ENCODE measurements around the gene SPRYD3. TPM values are rescaled to one million over a fixed set of nuclear protein-coding genes. Genes with fewer than 3 reads are reported as not detected.

Gene SPRYD3
- polyA plus RNA-seq, 10 donors: 15.9 to 22.3 (median 18.3) TPM

DNA sequence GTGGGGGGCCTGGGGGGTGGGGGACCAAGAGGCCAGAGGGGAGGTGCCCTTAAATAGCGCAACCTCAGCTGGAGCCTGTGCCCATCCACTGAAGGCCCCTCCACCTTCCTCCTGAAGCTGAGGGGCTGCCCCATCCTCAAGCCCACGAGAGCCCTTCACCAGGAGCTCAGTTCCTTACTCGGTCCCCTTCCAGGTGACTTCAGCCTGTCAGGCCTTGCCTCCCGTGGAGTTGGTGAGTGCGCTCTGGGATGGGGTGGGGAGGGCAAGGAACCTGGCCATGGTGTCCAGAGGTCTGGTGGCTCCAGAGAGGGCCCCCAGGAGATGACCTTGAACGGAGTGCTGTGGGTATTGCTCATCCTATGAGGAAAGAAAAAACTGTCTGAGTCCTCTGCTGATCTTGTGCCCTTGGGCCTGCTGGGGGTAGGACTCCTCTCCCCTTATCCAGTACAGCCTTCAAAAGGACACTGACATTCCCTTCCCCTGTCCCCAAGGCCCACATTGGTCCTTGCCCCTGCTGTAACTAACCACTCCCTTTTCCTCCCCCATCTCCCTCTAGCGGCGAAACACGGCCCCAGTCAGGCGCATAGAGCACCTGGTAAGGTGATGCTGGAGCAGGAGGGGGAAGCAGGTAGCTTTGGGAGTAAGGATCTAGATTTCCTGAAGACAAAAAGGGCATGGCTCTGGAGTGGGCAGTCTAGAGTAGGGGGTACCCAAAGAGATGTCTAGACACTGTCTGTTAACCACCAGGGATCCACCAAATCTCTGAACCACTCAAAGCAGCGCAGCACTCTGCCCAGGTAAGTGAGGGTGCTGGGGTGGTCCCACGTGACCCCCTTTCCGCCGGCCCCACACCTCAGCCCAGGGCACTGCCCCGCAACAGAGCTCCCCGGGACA, 25.7 kb downstream of the SPRYD3 start:
- DNase-seq: peak in 1 of 3 donors; percentile 68

DNA sequence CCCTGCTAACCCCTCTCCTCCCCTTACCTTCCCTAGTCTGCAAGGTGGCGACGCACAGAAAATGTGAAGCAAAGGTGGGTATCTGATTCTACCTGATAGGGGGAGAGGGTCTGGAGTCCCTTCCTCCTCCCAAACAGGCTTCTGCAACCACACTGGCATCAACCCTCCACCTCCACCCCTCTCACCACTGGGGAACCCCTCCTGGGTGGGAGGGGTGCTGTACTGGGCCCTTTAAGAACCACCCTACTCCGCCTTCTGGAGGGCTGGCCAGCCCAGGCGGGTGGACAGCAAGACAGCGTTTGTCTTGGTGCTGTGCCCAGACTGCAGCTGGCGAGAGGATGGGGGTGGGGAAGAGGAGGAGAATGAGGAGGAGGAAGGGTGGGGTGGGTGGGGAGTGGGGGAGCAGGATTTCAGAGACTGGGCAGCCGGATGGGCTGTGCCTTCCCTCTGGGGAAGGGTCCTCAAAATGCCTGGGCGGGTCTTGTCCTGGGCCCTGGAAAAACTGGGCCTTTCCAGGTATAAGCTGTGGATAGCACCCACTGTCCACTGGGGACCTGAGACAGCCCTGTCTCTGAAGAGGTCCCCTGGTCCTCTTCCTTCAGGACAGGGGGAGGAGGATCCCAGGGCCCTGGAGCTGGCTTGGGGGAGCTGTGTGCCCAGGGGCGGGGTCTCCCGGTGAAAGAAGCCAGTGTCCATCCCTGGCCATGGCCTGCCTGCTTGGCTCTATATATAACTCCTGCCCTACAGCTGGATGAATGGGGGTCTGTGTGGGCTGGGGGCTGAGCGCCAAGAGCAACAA, 26.6 kb downstream of the SPRYD3 start:
- peak; percentile 89 to 93 (median 90) for DNase-seq

DNA sequence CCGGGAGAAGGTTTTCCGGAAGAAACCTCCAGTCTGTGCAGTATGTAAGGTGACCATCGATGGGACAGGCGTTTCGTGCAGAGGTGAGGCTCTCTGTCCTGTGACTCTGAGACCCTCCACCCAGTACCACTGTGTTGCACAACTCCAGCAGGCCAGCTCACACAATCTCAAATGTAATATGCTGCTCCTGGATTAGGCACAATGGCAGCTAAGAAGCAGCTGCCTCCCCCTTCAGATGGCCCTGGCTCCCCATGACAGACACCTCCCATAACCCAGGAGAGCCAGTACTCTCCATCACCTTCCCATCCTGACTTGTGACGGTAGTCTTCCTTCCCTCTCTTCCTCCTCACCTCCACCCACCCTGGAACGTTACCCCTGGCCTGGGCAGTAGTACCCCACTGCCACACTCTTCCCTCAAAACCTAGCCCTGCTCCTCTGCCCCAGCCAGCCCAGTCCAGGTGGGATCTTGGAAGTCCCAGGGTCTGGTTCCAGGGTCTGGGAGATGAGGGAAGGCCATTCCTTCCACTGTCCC, 27.2 kb downstream of the SPRYD3 start:
- peak in 1 of 3 donors; percentile 36 for DNase-seq

DNA sequence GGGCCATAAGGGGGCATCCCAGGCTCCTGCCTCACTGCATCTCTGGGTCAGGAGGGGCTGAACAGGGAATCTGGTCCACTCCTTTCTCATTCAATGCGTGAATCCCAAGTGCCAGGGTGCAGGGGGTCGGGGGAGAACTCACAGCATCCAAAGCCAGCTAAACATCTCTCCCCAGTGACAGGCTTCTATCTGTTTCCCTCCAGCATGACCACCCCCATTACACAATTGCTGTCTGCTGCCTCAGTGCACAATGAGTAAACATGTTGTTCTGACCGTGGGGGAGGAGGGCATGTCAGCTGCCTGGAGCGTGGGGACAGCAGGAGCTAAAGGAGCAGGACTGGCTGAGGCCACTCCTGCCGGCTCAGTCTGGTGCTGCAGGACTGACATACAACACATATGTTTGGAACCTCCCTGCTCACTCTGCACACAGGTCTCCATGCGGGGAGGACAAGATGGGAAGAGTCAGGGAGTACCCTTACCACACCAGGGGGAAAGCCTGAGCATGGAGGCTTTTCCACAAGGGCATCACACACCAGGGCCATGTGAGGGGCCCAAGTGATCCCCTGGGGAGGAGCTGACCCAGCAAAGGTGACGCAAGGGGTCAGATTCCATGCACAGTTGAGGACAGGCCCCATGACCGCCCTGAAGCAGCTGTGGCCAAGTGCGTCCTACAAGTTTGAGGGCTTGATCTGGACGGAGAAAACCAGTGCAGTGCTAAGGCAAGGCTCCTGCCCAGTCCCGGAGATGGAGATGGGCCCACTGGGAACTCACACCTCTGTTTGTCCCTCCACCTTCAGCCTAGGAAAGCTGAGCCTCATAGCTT, 27.9 kb downstream of the SPRYD3 start:
- DNase-seq: peak in 2 of 3 donors; percentile 71 to 76

DNA sequence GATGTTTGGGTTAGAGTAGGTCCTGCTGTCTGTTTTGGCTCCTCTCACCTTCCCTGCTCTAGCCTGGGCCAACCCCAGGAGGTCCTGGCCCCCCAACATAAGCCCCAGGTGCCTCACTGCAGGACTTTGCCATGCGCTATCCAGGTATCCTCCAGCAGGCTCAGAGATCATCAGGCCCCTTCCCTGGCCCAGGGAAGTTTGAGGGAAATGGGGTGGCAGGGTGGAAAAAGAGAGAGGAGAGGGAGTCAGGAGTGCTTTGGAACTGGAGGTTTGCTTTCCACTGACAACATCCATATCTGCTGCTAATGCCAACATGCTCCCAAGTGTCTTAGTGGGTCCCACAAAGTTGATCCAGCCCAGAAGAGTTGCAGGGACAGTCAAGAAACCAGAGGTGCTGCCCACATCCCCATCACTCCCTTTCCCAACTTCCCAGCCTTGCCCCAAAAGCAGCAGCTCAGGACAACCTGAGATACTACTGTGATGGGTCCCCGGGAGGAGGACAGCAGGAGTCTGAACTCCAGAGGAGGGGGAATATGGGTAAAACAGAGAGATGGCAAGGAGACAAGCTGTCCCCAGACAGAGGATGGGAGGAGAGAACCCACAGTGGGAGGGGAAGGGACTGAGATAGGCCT, 28.6 kb downstream of the SPRYD3 start:
- peak in 1 of 3 donors; percentile 30 for DNase-seq

DNA sequence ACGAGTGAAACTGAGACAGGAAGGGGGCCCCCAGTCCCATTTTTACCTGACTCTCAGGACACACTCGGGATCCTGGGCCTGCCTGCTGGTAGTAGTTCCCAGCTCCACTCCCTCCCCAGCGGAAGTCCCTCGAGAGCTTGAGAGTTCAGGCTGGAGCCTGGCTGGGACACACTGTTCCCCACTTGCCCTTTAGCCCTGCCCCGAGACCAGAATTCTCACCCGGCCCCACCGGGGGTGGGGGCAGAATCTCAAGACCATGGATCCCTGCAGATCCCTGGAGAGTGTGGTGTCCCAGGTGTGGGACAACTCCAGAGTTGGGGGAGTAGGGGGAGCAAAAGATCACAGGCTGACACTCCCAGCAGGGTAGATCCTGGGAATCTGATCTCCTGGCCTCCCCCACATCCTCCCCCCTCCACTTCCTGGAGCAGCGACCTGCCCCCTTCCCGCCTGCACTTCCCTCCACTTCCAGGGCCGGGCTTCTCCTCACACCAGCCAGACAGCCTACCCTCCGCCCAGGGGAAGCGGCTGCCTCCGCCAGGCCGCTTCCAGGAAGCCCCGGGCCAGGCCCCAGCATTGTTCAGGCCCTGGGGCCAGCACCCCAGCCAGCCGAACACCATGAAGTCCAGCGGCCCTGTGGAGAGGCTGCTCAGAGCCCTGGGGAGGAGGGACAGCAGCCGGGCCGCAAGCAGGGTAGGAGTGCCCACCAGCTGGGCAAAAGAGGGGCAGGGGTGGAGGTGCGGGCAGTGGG, 29.4 kb downstream of the SPRYD3 start, which contains the start of gene TNS2:
TSS of gene TNS2 (plus strand) at position 495 of the 748 bp plus-strand sequence. CDS start at position 616, 121 bp downstream.
- DNase-seq: peak; percentile 59 to 84 (median 69)

DNA sequence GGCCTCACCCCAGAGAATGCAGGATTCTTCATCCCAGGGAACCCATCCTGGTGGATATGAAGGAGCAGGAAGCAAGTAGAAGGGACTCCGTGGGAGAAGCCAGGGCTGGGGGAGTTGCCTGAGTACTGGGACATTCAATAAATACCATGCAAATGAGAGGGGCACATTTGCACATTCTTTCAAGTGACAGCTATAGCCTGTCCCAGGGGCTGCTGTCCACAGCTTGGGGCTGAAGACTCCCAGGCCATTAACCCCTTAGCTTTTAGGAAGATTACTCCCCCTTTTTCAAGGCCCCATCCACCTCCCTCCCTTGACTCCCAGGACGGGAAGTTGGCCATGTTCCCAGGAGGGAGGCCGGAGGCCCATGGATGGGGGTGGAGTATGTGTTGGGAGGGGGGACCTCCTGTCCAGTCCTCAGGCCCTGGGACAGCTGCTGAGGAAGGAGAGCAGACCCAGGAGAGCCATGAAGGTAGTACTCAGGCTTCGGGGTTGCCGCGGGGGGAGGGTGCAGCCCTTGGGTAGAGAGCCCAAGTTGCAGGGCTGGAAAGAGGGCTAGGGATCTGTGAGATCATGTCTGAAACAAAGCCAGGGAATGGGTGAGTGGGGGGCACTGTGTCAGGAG, 30.3 kb downstream of the SPRYD3 start:
- DNase-seq: peak in 2 of 3 donors; percentile 77 to 93

DNA sequence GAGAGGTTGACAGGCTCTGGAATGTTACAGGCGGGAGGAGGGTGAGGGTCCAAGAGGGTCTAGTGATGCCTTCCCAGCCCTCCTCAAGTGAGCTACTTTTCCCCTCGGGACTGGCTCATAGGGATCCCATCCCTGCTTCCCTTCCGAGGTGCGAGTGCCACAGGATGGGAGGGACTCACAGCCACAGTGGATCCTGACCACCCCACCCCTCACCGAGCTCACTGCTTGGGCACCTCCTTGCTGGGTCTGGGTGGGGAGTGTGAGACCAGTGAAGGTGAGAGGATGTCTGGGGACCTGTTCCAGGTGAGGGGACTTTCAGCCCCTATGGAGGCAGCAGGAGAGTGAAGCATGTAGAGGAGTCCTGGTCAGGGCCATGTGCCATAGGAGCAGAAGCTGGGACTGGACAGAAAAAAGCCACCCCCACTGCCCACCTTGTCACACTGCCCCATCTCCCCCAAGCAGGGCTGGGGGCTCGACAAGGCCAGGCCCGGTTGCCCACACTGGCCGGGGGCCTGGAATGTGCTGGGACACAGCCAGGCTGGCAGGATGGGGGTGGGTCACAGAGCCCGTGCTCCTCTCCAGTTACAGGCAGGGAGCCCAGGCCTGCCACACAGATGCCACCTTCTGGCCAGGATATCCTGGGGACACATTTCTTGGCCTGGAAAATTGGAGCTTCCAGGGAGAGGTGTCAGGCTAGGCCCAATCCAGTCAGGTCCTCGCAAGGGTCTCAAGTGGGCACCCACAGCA, 31.0 kb downstream of the SPRYD3 start:
- DNase-seq: peak in 1 of 3 donors; percentile 82

DNA sequence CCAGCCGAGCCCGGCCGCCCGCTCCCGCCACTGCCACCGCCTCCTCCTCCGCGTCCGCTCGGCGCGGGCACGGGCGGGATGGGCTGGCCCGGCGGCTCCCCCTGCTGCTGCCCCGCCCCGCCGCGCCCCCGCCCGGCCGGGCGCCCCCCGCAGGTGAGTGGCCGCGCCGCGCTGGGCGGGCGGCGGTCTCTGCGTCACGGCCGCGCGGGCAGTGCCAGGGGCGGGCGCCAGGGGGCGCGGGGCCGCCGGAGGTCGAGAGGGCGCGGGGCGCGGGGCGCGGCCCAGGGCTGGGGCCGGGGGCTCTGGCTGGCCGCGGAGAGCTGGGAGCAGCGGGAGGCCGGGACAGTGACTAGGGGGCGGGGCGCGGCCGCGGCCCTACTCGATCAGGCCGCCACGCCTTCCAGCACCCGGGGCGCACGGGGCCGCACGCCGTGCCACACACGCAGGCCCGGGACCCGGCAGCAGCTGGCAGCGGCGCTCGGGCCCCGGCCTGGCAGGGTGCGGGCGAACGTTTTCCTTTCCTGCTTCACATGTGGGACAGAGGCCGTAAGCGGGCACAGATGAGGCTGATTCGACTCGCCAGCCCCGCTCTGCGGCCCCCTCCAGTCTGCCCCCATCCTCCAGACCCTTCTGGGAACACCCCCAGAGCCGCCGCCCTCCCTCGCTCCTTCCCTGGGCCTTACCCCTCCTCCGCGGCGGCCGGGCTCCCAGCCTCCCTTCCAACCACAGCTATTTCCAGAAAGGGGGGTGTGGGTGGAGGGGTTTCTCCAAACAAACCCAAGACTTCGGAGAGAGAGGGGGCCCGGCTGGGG, 31.8 kb downstream of the SPRYD3 start:
- peak; percentile 81 to 96 (median 85) for DNase-seq

DNA sequence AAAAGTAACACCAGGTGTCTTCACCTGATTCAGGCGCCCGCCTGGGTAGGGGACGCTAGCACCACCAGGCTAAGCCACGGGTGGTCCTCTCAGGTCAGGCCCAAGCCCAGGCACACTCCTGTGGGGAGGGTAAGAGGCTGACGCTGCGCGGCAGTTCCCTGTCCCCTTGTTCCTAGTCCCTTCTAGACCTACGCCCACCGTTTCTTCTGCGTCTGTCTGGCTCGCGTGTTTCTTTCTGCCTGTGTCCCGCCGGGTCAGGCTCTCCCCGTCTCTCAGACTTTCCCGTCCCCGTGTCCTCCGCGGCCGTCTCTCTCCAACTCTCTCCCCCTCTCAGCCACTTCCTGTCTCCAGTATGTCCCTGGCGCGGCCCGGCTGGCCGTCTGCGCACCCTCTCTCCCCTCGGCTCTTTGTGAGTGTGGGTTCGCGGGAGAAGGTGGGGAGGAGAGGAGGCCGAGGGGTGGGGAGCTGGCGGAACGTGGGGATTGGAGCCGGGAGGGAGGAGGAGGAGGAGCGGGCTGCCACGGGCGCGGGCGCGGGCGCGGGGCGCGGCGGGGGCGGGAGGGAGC, 32.5 kb downstream of the SPRYD3 start:
- peak; percentile 87 to 95 (median 89) for DNase-seq

DNA sequence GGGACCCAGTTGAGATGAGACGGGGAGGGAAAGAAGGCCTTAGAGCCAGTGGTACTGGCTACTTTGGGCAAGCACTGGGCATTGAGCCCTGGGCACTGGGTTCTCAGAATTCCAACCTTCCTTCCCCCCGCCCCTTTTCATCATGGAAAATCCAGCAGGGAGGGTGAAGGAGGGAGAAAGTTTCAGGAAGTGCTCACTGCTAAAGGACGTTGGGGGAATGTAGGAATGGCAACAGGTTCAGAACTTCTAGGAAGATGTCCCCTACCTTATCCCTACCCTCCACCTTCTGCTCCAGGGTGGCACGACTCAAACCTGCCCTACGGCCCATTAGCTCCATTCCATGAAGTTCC, 33.5 kb downstream of the SPRYD3 start:
- peak in 1 of 3 donors; percentile 66 for DNase-seq

DNA sequence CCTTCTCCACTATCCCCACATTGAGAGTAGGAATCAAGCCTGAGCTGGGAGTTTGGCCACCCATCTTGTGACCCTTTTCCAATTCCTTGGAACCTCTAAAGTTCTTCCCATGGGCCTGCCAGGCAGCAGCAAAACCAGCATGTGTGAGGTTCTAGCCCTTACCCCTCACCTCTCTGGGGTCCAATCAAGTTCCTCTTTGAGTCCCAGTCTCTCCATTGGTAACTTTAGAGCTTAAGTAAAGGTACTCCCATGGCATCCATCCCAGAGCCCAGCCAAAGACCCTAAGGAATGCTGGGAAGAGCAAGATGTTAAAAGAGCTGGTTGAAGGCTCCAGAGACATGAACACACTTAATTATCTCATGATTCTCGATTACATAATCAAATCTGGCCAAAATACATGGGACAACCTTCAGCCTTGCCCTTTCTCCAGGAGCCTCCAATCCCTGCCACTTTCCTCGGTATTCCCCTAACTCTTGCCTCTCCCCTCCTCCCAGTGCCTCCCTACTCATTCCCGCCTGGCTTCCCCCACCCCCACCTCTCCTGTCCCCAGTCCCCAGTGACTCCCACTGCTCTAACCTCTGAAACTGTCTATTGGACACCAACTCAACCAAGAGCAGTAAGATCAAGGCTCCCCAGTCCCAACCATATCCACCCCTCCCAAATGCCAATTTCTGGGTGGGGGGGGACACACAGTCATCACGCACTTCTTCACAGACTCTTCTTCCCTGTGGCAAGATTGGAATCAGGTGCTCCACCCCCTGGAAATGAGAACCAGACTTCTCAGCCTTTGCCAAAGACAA, 34.1 kb downstream of the SPRYD3 start:
- DNase-seq: peak in 1 of 3 donors; percentile 39

DNA sequence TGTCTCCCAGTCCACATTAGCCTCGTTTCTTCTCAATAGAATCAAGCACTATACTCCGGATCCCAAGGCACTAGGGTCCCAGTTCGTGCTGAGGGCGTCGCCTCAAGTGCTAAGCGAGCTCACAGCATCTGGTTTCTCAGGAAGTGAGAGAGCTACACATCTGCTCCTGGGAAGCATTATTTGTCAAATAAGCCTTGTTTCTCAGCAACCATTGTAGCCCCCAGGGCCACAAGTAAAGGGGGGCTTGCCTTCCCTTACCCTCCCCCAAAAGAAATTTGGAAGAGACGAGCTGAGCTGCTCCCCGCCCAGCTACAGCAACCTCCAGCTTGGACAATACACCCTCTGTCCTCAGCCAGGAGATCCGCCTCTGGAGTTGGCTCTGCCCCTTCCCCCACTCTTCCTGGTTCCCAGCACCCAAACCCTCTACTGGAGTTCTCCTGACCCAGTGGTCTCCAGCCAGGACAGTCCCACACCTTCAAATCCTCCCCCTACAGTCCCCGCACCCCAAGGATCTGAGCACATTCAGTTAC, 35.1 kb downstream of the SPRYD3 start:
- peak in 2 of 3 donors; percentile 84 to 92 for DNase-seq

DNA sequence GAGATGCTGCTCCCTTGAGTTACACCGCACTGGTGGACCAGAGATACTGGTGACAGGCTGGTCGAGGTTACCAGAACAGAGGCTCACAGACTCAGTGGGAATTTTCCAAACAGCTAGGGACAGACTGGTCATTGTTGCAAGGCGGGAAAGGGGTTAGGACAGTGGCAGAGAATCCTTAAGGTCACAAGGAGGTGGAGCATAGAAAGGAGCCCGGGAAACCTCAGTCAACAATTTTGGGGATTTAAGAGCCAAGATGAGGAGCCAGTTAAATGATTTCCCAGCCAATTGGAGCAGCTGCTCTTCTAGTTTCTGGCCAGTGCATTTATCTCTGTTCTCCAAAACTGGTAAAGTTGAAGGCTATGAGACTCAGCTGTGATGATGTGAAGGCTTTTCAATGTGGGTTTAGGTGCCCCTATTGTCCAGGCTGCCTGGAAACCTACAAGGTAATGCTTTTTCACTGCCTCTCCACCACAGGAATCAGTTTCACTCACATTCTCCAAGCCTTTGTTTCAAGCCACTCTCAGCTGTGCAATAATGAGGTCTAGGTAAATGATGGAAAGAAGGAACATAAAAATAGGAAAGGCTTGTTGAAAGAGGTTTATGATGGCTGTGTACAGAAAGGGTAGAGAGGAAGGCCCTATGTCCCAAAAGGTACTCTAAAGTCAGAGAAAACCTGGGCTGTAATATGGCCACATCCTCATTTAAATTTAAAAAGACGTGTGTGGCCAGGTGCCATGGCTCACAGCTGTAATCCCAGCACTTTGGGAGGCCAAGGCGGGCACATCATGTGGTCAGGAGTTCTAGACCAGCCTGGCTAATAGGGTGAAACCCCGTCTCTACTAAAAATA, 36.4 kb downstream of the SPRYD3 start:
- peak in 1 of 3 donors; percentile 35 for DNase-seq

DNA sequence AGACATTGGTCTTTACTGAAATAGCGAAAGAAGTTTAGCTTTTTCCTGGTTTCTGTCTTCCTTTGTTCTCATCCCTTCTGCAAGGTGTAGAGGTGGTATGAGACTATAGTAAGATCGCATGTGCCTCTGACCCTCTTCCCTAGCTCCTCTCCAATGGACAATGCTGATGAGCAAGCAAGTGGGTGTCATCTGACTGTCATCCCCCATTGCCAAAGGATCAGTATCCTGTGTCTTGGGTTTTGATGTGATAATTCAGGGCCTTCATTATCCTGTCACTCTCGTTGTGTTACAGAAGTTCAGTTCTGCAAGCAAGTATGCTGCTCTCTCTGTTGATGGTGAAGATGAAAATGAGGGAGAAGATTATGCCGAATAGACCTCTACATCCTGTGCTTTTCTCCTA, 39.3 kb downstream of the SPRYD3 start:
- DNase-seq: no peak
